Effector CD8-positive, alpha-beta T cell (primary cell): ENCODE results near the gene CFAP100.

Experiments used
- DNase-seq: peaks from one replicate; lab custom pipeline; 2025; lab: John Stamatoyannopoulos, UW

The CFAP100 gene

GRCh38 chr3:126463521-126463920 lies 68.8 kb downstream of the CFAP100 start:
- no peak for DNase-seq

GRCh38 chr3:126464093-126464492 lies 69.4 kb downstream of the CFAP100 start:
- no peak for DNase-seq

- DNase-seq = no peak
Measured at GRCh38 chr3:126464494-126464893, 69.8 kb downstream of the CFAP100 start.

- no peak for DNase-seq
Measured at GRCh38 chr3:126464997-126465396, 70.3 kb downstream of the CFAP100 start.

GRCh38 chr3:126465928-126466544 lies 71.3 kb downstream of the CFAP100 start:
- DNase-seq = no peak

- DNase-seq = no peak
Measured at GRCh38 chr3:126466886-126467610, 72.3 kb downstream of the CFAP100 start.

GRCh38 chr3:126467611-126467955 lies 72.9 kb downstream of the CFAP100 start:
- DNase-seq = no peak

GRCh38 chr3:126468028-126468891 lies 73.6 kb downstream of the CFAP100 start:
- no peak for DNase-seq

- no peak for DNase-seq
Measured at GRCh38 chr3:126469479-126469878, 74.8 kb downstream of the CFAP100 start.

GRCh38 chr3:126472277-126473006 lies 77.7 kb downstream of the CFAP100 start:
- no peak for DNase-seq

- DNase-seq = no peak
Measured at GRCh38 chr3:126473292-126474168, 78.8 kb downstream of the CFAP100 start.

- DNase-seq = peak; percentile 16
Measured at GRCh38 chr3:126474498-126475412, 80.0 kb downstream of the CFAP100 start.

GRCh38 chr3:126475413-126476114 lies 80.9 kb downstream of the CFAP100 start, which contains the start of gene ZXDC:
Gene ZXDC (minus strand): TSS chr3:126475891. CDS start chr3:126475865, 26 bp downstream.
- peak; percentile 86 for DNase-seq

GRCh38 chr3:126476166-126477060 lies 81.7 kb downstream of the CFAP100 start:
- peak; percentile 37 for DNase-seq

- no peak for DNase-seq
Measured at GRCh38 chr3:126477061-126477380, 82.3 kb downstream of the CFAP100 start.

GRCh38 chr3:126478581-126479310 lies 84.0 kb downstream of the CFAP100 start:
- no peak for DNase-seq

- no peak for DNase-seq
Measured at GRCh38 chr3:126479642-126480041, 84.9 kb downstream of the CFAP100 start.

- DNase-seq = no peak
Measured at GRCh38 chr3:126480206-126480605, 85.5 kb downstream of the CFAP100 start.
